Nephron progenitor cell (in vitro differentiated cells): ENCODE results near the gene EFNA3.

Experiments used
- DNase-seq: peaks from one replicate; pipeline ENCODE4 v3.0.0; 2021
- H3K27ac Mint-ChIP-seq: 2 replicates; pipeline ENCODE4 v1.8.0; 2021; ENCODE audit warnings: mild to moderate bottlenecking, moderate library complexity, mixed read lengths
- H3K27me3 Mint-ChIP-seq: 2 replicates; pipeline ENCODE4 v1.8.0; 2021; ENCODE audit warnings: mild to moderate bottlenecking, low read depth, mixed read lengths; ENCODE audit not compliant: poor library complexity
- H3K36me3 Mint-ChIP-seq: 2 replicates; pipeline ENCODE4 v1.8.0; 2021; ENCODE audit warnings: low read depth, mixed read lengths
- H3K4me1 Mint-ChIP-seq: 2 replicates; pipeline ENCODE4 v1.8.0; 2021; ENCODE audit warnings: mixed read lengths
- H3K4me3 Mint-ChIP-seq: 2 replicates; pipeline ENCODE4 v1.8.0; 2021; ENCODE audit warnings: mild to moderate bottlenecking, moderate library complexity, mixed read lengths
- H3K9me3 Mint-ChIP-seq: 2 replicates; pipeline ENCODE4 v1.8.0; 2021; ENCODE audit warnings: mild to moderate bottlenecking, moderate library complexity, mixed read lengths
- CTCF ChIP-seq: fragments of 200-600 bp; sonication (generic); IDR thresholded peaks from 2 replicates; pipeline ENCODE4 v1.5.0; 2021; ENCODE audit warnings: antibody characterized with exemption

EFNA3 gene

DNA sequence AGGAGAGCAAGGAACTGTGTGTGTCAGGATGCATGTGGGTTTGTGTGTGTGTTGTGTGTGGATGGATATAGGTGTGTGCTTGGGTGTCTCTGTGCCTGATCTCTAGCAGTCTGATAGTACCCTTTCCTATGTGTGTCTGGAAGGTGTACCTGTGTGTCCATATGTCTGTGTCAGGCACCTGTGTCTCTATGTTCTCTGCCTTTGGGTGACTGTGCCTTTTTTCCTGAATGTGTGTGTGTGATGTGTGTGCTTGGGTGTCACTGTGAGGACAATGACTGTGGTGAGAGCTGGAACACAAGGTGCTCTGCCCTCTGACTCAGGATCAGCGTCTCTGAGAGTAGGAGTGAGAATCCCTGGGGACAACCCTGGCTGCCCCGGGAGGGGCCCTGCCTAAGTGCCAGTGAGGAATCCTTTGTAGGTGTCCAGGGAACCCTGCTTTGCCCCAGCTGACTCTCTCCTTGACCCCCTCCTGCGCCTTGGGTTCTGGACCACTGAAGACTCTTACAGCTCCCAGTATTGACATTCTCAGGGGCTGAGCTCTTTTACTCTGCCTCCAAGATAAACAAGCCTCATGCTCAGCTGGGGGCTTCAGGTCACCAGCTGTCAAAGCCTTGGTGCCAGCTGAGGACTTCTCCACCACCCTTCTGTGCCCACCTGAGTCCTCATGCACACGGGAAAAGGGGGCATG lies 735 bp upstream of the EFNA3 start:
- TF ChIP-seq CTCF: no peak
- Mint-ChIP-seq H3K9me3 (no peaks in the 10 kb centered on the region), H3K27ac (no peak overlapping the region), H3K27me3 (peaks cover 21% of the 10 kb centered on the region), H3K36me3 (no peaks in the 10 kb centered on the region), H3K4me1 (peaks cover 58% of the 10 kb centered on the region), H3K4me3 (peak overlapping the region; percentile 95)
- no peak for DNase-seq

GRCh38 chr1:155079210-155079486 lies 511 bp downstream of the EFNA3 start:
- H3K36me3 Mint-ChIP-seq: no peaks in the 10 kb centered on the region
- H3K27ac Mint-ChIP-seq: no peak overlapping the region
- H3K27me3 Mint-ChIP-seq: peaks cover 20% of the 10 kb centered on the region
- no peaks in the 10 kb centered on the region for H3K9me3 Mint-ChIP-seq
- TF ChIP-seq CTCF: no peak
- peaks cover 65% of the 10 kb centered on the region for H3K4me1 Mint-ChIP-seq
- peak overlapping the region; percentile 95 for H3K4me3 Mint-ChIP-seq
- DNase-seq: no peak

DNA sequence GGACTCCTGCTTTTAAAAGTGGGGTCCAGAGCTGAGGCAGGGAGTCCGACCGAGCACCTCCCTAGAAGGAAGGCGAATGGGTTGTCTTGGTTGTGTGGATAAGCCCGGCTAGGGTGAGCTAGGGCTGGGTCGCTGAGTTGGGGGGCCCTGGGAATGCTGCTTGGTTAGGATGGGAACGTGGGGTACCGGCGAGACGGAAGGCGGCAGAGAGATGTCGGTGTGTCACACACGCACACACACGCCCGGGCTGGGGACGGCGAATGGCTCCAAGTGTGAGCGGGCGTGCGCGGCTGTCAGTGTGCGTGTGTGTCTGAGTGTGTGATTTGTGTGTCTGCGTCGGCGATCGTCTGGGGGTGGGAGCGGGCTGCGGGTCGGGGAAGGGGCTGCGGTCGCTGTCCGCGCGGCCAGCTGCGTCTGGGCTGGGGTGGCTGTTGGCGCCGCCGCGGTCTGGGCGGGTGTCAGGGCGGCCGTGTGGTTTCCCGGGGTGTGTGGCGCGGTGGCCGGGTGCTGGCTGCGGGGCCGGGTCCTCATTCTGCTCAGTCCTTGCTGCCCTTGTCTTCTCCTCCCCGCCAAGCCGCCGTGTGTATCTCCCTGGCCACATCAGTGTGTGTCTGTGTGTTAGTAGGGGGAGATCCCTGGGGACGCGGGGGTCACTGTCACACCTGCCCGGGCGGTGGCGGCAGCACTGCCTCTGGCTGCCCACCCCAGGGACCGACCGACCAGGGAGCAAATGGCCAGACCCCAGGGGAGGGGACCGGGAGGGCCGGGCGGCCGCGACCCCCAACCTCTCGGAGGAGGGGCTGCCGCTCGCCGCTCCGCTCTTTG lies 1.1 kb downstream of the EFNA3 start:
- H3K9me3 Mint-ChIP-seq: no peaks in the 10 kb centered on the region
- H3K4me3 Mint-ChIP-seq: peak overlapping the region; percentile 95
- no peak for TF ChIP-seq CTCF
- no peak overlapping the region for H3K27ac Mint-ChIP-seq
- H3K36me3 Mint-ChIP-seq: no peaks in the 10 kb centered on the region
- peaks cover 70% of the 10 kb centered on the region for H3K4me1 Mint-ChIP-seq
- peak; percentile 63 for DNase-seq
- H3K27me3 Mint-ChIP-seq: peaks cover 18% of the 10 kb centered on the region

DNA sequence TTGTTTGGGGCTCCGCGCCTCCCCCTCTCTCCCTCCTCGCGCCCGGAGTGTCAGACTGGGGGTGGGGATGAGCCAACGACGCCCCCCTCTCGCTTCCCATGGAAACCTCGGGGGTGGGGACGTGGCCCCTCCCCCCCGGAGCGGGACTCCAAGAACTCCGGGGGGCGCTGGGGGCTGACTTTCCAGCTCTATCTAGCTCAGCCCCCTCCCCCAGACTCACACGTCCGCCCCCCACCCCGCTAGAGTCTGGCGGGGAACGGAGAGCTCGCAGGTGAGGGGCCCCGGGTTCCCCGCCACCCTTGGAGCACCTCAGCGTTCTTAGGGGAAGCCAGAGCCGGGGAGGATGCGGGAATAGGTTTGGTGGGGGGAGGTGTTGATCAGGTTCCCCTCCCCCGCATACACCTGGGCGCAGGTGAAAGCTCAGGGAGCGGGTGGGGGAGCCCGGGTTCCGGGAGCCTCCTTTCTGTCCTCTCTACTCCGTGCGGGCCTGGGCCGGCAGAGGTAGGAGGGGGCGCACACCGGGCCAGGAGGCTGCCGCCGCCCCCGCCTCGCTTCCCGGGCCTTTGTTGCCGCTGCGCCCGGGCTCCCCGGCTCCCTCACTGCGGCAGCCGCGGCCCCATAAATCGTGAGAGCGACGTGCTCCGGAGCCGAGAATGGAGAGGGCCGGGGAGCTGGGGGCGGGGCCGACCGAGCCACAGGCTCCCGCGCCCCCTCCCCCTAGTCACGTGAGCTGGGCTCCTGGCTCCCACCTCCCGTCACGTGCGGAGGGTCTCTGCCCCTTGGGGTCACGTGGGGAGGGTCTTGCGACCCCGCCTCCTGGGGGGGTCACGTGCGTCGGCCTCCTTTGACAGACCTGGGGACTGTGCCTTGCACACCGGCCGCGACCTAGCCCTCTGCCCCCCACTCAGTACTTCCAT lies 1.9 kb downstream of the EFNA3 start:
- peaks cover 70% of the 10 kb centered on the region for H3K4me1 Mint-ChIP-seq
- no peaks in the 10 kb centered on the region for H3K9me3 Mint-ChIP-seq
- no peak overlapping the region for H3K27ac Mint-ChIP-seq
- no peaks in the 10 kb centered on the region for H3K36me3 Mint-ChIP-seq
- peak; percentile 95 for DNase-seq
- H3K27me3 Mint-ChIP-seq: peaks cover 14% of the 10 kb centered on the region
- H3K4me3 Mint-ChIP-seq: peak overlapping the region; percentile 95
- TF ChIP-seq CTCF: no peak

DNA sequence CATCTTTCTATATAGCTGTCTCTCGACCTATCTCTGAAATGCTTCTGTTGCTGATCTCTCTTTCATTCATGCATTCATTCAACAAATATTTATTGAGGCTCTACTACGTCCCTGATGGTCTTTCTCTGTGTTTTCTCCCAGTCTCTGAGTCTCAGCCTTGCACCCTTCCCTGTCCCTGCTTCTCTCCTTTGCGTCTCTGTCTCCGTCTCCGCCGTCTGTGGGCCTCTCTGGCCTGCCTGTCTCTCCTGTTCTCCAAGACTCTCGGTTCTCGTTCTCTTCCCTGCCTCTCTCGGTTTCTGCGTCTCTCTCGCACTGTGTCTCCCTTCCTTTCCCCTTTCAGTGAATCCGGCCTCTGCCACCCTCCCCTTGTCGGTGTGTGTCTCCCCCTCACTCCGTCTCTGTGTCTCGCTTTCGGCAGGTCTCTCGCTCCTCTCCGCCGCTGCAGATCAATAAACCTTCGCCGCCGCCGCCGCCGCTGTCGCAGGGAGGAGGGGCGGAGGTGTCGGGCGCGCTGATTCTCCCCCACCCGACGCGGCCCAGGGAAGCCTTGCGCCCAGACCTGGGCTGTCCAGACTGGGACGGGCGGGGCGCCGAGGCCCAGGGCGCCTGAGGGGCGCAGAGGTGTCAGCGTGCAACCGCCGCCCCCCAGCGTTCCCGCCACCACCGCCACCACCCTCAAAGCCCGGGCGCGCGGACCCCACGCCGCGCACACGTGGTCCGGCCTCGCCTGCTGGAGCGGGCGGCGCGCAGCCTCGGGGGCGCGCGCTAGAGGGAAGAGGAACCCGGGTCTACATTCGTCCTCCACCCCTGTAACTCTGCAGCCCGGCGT lies 3.0 kb downstream of the EFNA3 start:
- Mint-ChIP-seq H3K27me3 (peaks cover 14% of the 10 kb centered on the region), H3K36me3 (no peaks in the 10 kb centered on the region), H3K4me3 (peak overlapping the region; percentile 82), H3K9me3 (no peaks in the 10 kb centered on the region), H3K27ac (no peak overlapping the region), H3K4me1 (peaks cover 62% of the 10 kb centered on the region)
- peak; percentile 60 for DNase-seq
- TF ChIP-seq CTCF: no peak
